GM21737 (cell line): Measurements from ENCODE around the gene ACTL8.

ENCODE experiments used
- ATAC-seq: cut with Tn5 transposase; IDR thresholded peaks from one replicate; pipeline ENCODE4 v1.9.1; 2021; ENCODE audit warnings: mild to moderate bottlenecking, moderate library complexity; ENCODE audit not compliant: unreplicated experiment

The ACTL8 gene

GRCh38 chr1:17768651-17769241 is 13.6 kb downstream of the ACTL8 start:
- ATAC-seq = no peak

GRCh38 chr1:17770983-17771382 is 15.8 kb downstream of the ACTL8 start:
- no peak for ATAC-seq

GRCh38 chr1:17772615-17773212 is 17.6 kb downstream of the ACTL8 start:
- ATAC-seq = no peak

- ATAC-seq = no peak
Observed at GRCh38 chr1:17773591-17774326, 18.6 kb downstream of the ACTL8 start.

GRCh38 chr1:17774452-17774851 is 19.3 kb downstream of the ACTL8 start:
- ATAC-seq = no peak

GRCh38 chr1:17775796-17776195 is 20.7 kb downstream of the ACTL8 start:
- ATAC-seq = no peak

- ATAC-seq = no peak
Observed at GRCh38 chr1:17776426-17776825, 21.3 kb downstream of the ACTL8 start.

GRCh38 chr1:17777330-17777729 is 22.2 kb downstream of the ACTL8 start:
- ATAC-seq = no peak

- no peak for ATAC-seq
Observed at GRCh38 chr1:17777818-17778217, 22.7 kb downstream of the ACTL8 start.

GRCh38 chr1:17780916-17781315 is 25.8 kb downstream of the ACTL8 start:
- no peak for ATAC-seq

- ATAC-seq = no peak
Observed at GRCh38 chr1:17789926-17790325, 34.8 kb downstream of the ACTL8 start.

GRCh38 chr1:17790383-17791054 is 35.4 kb downstream of the ACTL8 start:
- ATAC-seq = no peak

GRCh38 chr1:17791055-17791390 is 35.9 kb downstream of the ACTL8 start:
- ATAC-seq = no peak

- ATAC-seq = no peak
Observed at GRCh38 chr1:17791480-17791879, 36.3 kb downstream of the ACTL8 start.

- ATAC-seq = no peak
Observed at GRCh38 chr1:17792421-17792820, 37.3 kb downstream of the ACTL8 start.

GRCh38 chr1:17795081-17795809 is 40.1 kb downstream of the ACTL8 start:
- no peak for ATAC-seq

- ATAC-seq = no peak
Observed at GRCh38 chr1:17795836-17796645, 40.9 kb downstream of the ACTL8 start.

- no peak for ATAC-seq
Observed at GRCh38 chr1:17797478-17797877, 42.3 kb downstream of the ACTL8 start.

GRCh38 chr1:17798011-17798410 is 42.9 kb downstream of the ACTL8 start:
- ATAC-seq = no peak

GRCh38 chr1:17798799-17799382 is 43.8 kb downstream of the ACTL8 start:
- no peak for ATAC-seq
